Measurements from ENCODE around the gene MAGI1.

The MAGI1 gene

GRCh38 chr3:65413891-65414290 is 624.8 kb downstream of the MAGI1 start:
- Histone ChIP-seq H3K27me3 (no peaks in the 10 kb centered on the region), H3K9me3 (no peaks in the 10 kb centered on the region), H3K27ac (no peak overlapping the region), H3K36me3 (no peaks in the 10 kb centered on the region), H3K4me3 (ENCODE audit: low read depth in 1 of 2, low read length in 1 of 2) (no peak overlapping the region), H3K4me1 (ENCODE audit: control insufficient read depth in 1 of 2, insufficient read depth in 1 of 2, low read depth in 1 of 2, low read length in 1 of 2) (no peaks in the 10 kb centered on the region)
- no peak for TF ChIP-seq CTCF (IDR thresholded peaks at IDR 0.05)

- no peaks in the 10 kb centered on the region for H3K9me3 ChIP-seq
- H3K4me1 ChIP-seq (ENCODE audit: control insufficient read depth in 1 of 2, insufficient read depth in 1 of 2, low read depth in 1 of 2, low read length in 1 of 2), result no peaks in the 10 kb centered on the region
- TF ChIP-seq CTCF (IDR thresholded peaks at IDR 0.05), result no peak
- H3K36me3 ChIP-seq, result no peaks in the 10 kb centered on the region
- no peak overlapping the region for H3K4me3 ChIP-seq (ENCODE audit: low read depth in 1 of 2, low read length in 1 of 2)
- H3K27ac ChIP-seq, result no peak overlapping the region
- H3K27me3 ChIP-seq, result no peaks in the 10 kb centered on the region
These were observed 626.1 kb downstream of the MAGI1 start for GRCh38 chr3:65412588-65412987.

- Histone ChIP-seq H3K36me3 (no peaks in the 10 kb centered on the region), H3K4me3 (ENCODE audit: low read depth in 1 of 2, low read length in 1 of 2) (no peak overlapping the region), H3K27ac (no peak overlapping the region), H3K27me3 (no peaks in the 10 kb centered on the region), H3K9me3 (no peaks in the 10 kb centered on the region), H3K4me1 (ENCODE audit: control insufficient read depth in 1 of 2, insufficient read depth in 1 of 2, low read depth in 1 of 2, low read length in 1 of 2) (no peaks in the 10 kb centered on the region)
- no peak for TF ChIP-seq CTCF (IDR thresholded peaks at IDR 0.05)
These were observed 627.4 kb downstream of the MAGI1 start for GRCh38 chr3:65411367-65411766.

- Histone ChIP-seq H3K27ac (no peak overlapping the region), H3K36me3 (no peaks in the 10 kb centered on the region), H3K4me3 (ENCODE audit: low read depth in 1 of 2, low read length in 1 of 2) (no peak overlapping the region), H3K4me1 (ENCODE audit: control insufficient read depth in 1 of 2, insufficient read depth in 1 of 2, low read depth in 1 of 2, low read length in 1 of 2) (no peaks in the 10 kb centered on the region), H3K27me3 (no peaks in the 10 kb centered on the region), H3K9me3 (no peaks in the 10 kb centered on the region)
- TF ChIP-seq CTCF (IDR thresholded peaks at IDR 0.05), result no peak
These were observed 629.5 kb downstream of the MAGI1 start for GRCh38 chr3:65409176-65409569.

GRCh38 chr3:65408531-65409175 is 630.1 kb downstream of the MAGI1 start:
- Histone ChIP-seq H3K4me3 (ENCODE audit: low read depth in 1 of 2, low read length in 1 of 2) (no peak overlapping the region), H3K27ac (no peak overlapping the region), H3K9me3 (no peaks in the 10 kb centered on the region), H3K36me3 (no peaks in the 10 kb centered on the region), H3K27me3 (no peaks in the 10 kb centered on the region), H3K4me1 (ENCODE audit: control insufficient read depth in 1 of 2, insufficient read depth in 1 of 2, low read depth in 1 of 2, low read length in 1 of 2) (no peaks in the 10 kb centered on the region)
- TF ChIP-seq CTCF (IDR thresholded peaks at IDR 0.05), result no peak

GRCh38 chr3:65406470-65406869 is 632.2 kb downstream of the MAGI1 start:
- Histone ChIP-seq H3K27ac (no peak overlapping the region), H3K27me3 (no peaks in the 10 kb centered on the region), H3K4me3 (ENCODE audit: low read depth in 1 of 2, low read length in 1 of 2) (no peak overlapping the region), H3K4me1 (ENCODE audit: control insufficient read depth in 1 of 2, insufficient read depth in 1 of 2, low read depth in 1 of 2, low read length in 1 of 2) (no peaks in the 10 kb centered on the region), H3K36me3 (no peaks in the 10 kb centered on the region), H3K9me3 (no peaks in the 10 kb centered on the region)
- TF ChIP-seq CTCF (IDR thresholded peaks at IDR 0.05), result no peak

All from neutrophil (primary cell).